ENCODE data around the gene EPOP.
"Not testable (repeated sequence)": the region's sequence is repeated elsewhere in the genome, so short reads cannot be mapped to it uniquely, and the experiment has no call there.

The EPOP gene

GRCh38 chr17:38637951-38638350, 36.8 kb downstream of the EPOP start:
- DNase-seq (ENCODE audit: low spot score), result no peak

GRCh38 chr17:38636054-38636453, 38.7 kb downstream of the EPOP start:
- no peak for DNase-seq (ENCODE audit: low spot score)

- DNase-seq (ENCODE audit: low spot score), result no peak
These were observed 42.4 kb downstream of the EPOP start for GRCh38 chr17:38632334-38632733.

GRCh38 chr17:38628441-38628840, 46.3 kb downstream of the EPOP start:
- DNase-seq (ENCODE audit: low spot score), result no peak

- no peak for DNase-seq (ENCODE audit: low spot score)
These were observed 46.8 kb downstream of the EPOP start for GRCh38 chr17:38627957-38628356.

GRCh38 chr17:38626606-38627226, 48.0 kb downstream of the EPOP start:
- DNase-seq (ENCODE audit: low spot score), result not testable (repeated sequence)

- no peak for DNase-seq (ENCODE audit: low spot score)
These were observed 49.3 kb downstream of the EPOP start for GRCh38 chr17:38625482-38625881.

GRCh38 chr17:38624782-38625355, 49.9 kb downstream of the EPOP start:
- DNase-seq (ENCODE audit: low spot score), result not testable (repeated sequence)

Data from CD4-positive, alpha-beta T cell treated with Interleukin-15 for 4 hours (primary cell).